GM21381 (cell line): Measurements from ENCODE around the gene FARS2.

Experiments
- ATAC-seq: cut with Tn5 transposase; IDR thresholded peaks from one replicate; pipeline ENCODE4 v1.9.1; 2021; ENCODE audit warnings: mild to moderate bottlenecking, moderate library complexity; ENCODE audit not compliant: unreplicated experiment

Gene FARS2

GRCh38 chr6:5610640-5611039 is 349.3 kb downstream of the FARS2 start:
- no peak for ATAC-seq

GRCh38 chr6:5617179-5617578 is 355.9 kb downstream of the FARS2 start:
- no peak for ATAC-seq

GRCh38 chr6:5619249-5619648 is 357.9 kb downstream of the FARS2 start:
- ATAC-seq, result peak; percentile 77

GRCh38 chr6:5622276-5623005 is 361.1 kb downstream of the FARS2 start:
- ATAC-seq, result no peak

GRCh38 chr6:5623769-5624168 is 362.5 kb downstream of the FARS2 start:
- no peak for ATAC-seq

- no peak for ATAC-seq
Measured at GRCh38 chr6:5624256-5624655, 362.9 kb downstream of the FARS2 start.

GRCh38 chr6:5626727-5627426 is 365.6 kb downstream of the FARS2 start:
- peak; percentile 87 for ATAC-seq

GRCh38 chr6:5630636-5631035 is 369.3 kb downstream of the FARS2 start:
- ATAC-seq, result no peak

- no peak for ATAC-seq
Measured at GRCh38 chr6:5632348-5632935, 371.1 kb downstream of the FARS2 start.

GRCh38 chr6:5634525-5634924 is 373.2 kb downstream of the FARS2 start:
- no peak for ATAC-seq

- no peak for ATAC-seq
Measured at GRCh38 chr6:5636210-5637030, 375.1 kb downstream of the FARS2 start.

- no peak for ATAC-seq
Measured at GRCh38 chr6:5637714-5638113, 376.4 kb downstream of the FARS2 start.

- no peak for ATAC-seq
Measured at GRCh38 chr6:5638666-5639065, 377.4 kb downstream of the FARS2 start.

GRCh38 chr6:5639193-5639592 is 377.9 kb downstream of the FARS2 start:
- ATAC-seq, result no peak

- ATAC-seq, result no peak
Measured at GRCh38 chr6:5640614-5641013, 379.3 kb downstream of the FARS2 start.

GRCh38 chr6:5644523-5645185 is 383.3 kb downstream of the FARS2 start:
- ATAC-seq, result no peak

GRCh38 chr6:5645328-5646290 is 384.3 kb downstream of the FARS2 start:
- ATAC-seq, result no peak

- no peak for ATAC-seq
Measured at GRCh38 chr6:5652406-5653137, 391.3 kb downstream of the FARS2 start.

GRCh38 chr6:5653801-5654200 is 392.5 kb downstream of the FARS2 start:
- ATAC-seq, result no peak
